Mesothelial cell of epicardium (in vitro differentiated cells): ENCODE data around the gene NT5DC1. TPM values are rescaled to one million over a fixed set of nuclear protein-coding genes. Genes with fewer than 3 reads are reported as not detected.

ENCODE experiments used
- DNase-seq, 2 experiments: peaks; one replicate each; pipeline ENCODE4 v3.0.0; 2021; ENCODE audit warnings: low spot score in 2 of 2; ENCODE audit not compliant: unreplicated experiment in 2 of 2
- H3K27ac Mint-ChIP-seq: 2 replicates; pipeline ENCODE4 v1.8.0; 2021; ENCODE audit warnings: mixed read lengths
- H3K27me3 Mint-ChIP-seq: 2 replicates; pipeline ENCODE4 v1.8.0; 2021; ENCODE audit warnings: low read depth, mixed read lengths
- H3K36me3 Mint-ChIP-seq: 2 replicates; pipeline ENCODE4 v1.8.0; 2021; ENCODE audit warnings: mixed read lengths
- H3K4me1 Mint-ChIP-seq: 2 replicates; pipeline ENCODE4 v1.8.0; 2021; ENCODE audit warnings: mixed read lengths
- H3K4me3 Mint-ChIP-seq: 2 replicates; pipeline ENCODE4 v1.8.0; 2021; ENCODE audit warnings: mild to moderate bottlenecking, moderate library complexity, mixed read lengths
- H3K9me3 Mint-ChIP-seq: 2 replicates; pipeline ENCODE4 v1.8.0; 2021; ENCODE audit warnings: mixed read lengths
- total RNA-seq: library from RNA; stranded (reverse); gene quantifications from 3 replicates; pipeline ENCODE4 v1.2.1, GENCODE V29; 2021
- TF ChIP-seq, protein P1 (sequence below): fragments of 200-600 bp; sonication (generic); IDR thresholded peaks from one replicate; pipeline ENCODE4 v1.5.0; 2021; ENCODE audit warnings: antibody characterized with exemption; ENCODE audit not compliant: unreplicated experiment

Gene NT5DC1
- total RNA-seq = 30.8 to 34.5 TPM (median 33.4 TPM) in 3 replicates

DNA sequence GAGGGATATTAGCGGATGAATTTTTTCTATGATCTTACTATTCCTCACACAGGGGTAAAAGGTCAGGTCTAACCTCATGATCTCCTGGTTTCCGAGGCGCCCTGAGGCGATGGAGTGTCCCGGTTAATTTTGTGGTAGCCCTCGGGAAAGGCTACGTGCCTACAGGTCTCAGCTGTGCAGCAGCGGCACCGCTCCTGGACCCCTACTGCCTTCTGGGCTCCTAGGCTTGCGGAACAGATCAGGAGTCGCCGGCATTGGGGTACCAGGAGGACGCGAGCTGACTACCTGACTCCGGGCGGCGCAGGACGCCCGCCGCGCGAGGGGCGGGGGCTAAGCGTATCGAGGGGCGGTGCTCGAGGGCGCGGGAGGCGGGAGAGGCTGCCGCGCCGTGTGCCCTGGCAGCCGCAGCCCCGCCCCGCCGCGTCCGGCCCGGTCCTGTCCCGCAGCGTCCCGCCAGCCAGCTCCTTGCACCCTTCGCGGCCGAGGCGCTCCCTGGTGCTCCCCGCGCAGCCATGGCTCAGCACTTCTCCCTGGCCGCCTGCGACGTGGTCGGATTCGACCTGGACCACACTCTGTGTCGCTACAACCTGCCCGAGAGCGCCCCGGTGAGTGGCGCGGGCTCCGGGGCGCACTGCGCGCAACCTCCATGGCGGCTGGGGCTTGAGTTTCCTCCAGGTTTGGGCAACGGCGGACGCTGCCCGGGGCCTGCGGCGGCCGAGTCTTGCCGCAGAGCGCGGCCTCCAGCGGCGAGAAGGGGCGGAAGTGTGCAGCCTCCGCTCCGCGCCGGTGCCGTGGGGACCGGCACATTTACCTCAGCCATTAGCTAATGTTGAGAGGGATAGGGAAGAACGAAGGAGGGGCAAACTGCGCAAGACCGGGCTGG, at the start of gene NT5DC1:
Gene NT5DC1, plus strand, starts transcription at position 435 of the 883 bp plus-strand sequence. Its CDS starts 78 bp downstream, at position 513.
- peak; percentile 65 to 82 for DNase-seq
- Mint-ChIP-seq H3K9me3 (peaks cover 7% of the 10 kb centered on the region), H3K36me3 (peaks cover 11% of the 10 kb centered on the region), H3K27me3 (no peaks in the 10 kb centered on the region), H3K4me1 (peaks cover 40% of the 10 kb centered on the region), H3K4me3 (peak within 1 kb of the TSS; percentile 92), H3K27ac (peak within 1 kb of the TSS; percentile 94)
- TF ChIP-seq, protein P1, sequence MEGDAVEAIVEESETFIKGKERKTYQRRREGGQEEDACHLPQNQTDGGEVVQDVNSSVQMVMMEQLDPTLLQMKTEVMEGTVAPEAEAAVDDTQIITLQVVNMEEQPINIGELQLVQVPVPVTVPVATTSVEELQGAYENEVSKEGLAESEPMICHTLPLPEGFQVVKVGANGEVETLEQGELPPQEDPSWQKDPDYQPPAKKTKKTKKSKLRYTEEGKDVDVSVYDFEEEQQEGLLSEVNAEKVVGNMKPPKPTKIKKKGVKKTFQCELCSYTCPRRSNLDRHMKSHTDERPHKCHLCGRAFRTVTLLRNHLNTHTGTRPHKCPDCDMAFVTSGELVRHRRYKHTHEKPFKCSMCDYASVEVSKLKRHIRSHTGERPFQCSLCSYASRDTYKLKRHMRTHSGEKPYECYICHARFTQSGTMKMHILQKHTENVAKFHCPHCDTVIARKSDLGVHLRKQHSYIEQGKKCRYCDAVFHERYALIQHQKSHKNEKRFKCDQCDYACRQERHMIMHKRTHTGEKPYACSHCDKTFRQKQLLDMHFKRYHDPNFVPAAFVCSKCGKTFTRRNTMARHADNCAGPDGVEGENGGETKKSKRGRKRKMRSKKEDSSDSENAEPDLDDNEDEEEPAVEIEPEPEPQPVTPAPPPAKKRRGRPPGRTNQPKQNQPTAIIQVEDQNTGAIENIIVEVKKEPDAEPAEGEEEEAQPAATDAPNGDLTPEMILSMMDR = no peak

GRCh38 chr6:116051244-116051643, 49.4 kb upstream of the NT5DC1 start:
- Mint-ChIP-seq H3K9me3 (peaks cover 6% of the 10 kb centered on the region), H3K4me1 (peaks cover 14% of the 10 kb centered on the region), H3K27me3 (no peaks in the 10 kb centered on the region), H3K4me3 (no peak overlapping the region), H3K27ac (no peak overlapping the region), H3K36me3 (peaks cover 6% of the 10 kb centered on the region)
- no peak for DNase-seq
- TF ChIP-seq, protein P1 = no peak

DNA sequence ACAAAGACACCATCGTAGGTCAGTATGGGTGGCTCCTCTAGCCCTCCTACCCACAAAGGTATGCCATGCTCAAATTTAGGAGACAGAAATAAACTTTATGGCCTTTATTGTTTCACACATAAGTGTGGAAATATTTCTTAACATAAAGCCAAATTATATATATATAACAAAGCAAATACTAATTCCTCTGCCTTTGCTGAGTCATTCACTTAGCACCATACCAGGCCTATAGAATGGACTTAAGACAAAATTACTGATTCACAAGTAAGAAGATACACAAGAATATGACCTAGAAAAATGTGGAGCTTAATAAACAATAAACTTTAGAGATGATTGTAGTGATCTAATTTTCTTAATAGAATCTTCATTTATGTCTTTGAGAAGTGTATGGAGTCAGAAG, 45.1 kb upstream of the NT5DC1 start:
- H3K27ac Mint-ChIP-seq = peak overlapping the region; percentile 81
- H3K4me3 Mint-ChIP-seq = no peak overlapping the region
- no peaks in the 10 kb centered on the region for H3K27me3 Mint-ChIP-seq
- peaks cover 1% of the 10 kb centered on the region for H3K9me3 Mint-ChIP-seq
- no peak for DNase-seq
- no peaks in the 10 kb centered on the region for H3K36me3 Mint-ChIP-seq
- peaks cover 39% of the 10 kb centered on the region for H3K4me1 Mint-ChIP-seq
- TF ChIP-seq, protein P1 = no peak

DNA sequence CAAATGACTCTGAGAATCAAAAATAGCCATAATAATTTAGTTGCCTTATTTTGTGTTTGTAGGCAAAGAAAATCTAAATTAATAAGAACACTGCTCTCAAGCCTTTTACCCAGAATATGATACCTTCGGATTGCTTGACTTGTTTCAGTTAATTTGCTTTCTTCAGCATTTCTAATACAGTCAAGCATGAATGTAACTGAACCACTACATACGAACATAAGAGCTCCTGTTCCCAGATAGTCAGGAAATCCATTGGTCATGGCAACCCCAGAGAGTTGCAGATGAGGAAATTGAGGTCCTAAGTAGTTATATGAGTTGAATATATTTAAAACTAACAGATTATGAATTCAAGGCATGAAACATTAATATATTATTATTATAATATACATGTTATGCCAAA, 42.9 kb upstream of the NT5DC1 start:
- peak overlapping the region; percentile 34 for H3K4me3 Mint-ChIP-seq

GRCh38 chr6:116059713-116060571, 40.7 kb upstream of the NT5DC1 start:
- Mint-ChIP-seq H3K27me3 (no peaks in the 10 kb centered on the region), H3K4me1 (peaks cover 54% of the 10 kb centered on the region), H3K27ac (peak overlapping the region; percentile 95)

More for the DNA sequence above, 42.9 kb upstream of the NT5DC1 start:
- Mint-ChIP-seq H3K4me1 (peaks cover 51% of the 10 kb centered on the region), H3K27me3 (no peaks in the 10 kb centered on the region), H3K36me3 (no peaks in the 10 kb centered on the region), H3K9me3 (no peaks in the 10 kb centered on the region), H3K27ac (no peak overlapping the region)
- DNase-seq = no peak
- TF ChIP-seq, protein P1 = no peak

More at GRCh38 chr6:116059713-116060571, 40.7 kb upstream of the NT5DC1 start:
- H3K4me3 Mint-ChIP-seq = peak overlapping the region; percentile 80
- TF ChIP-seq, protein P1 = no peak
- no peaks in the 10 kb centered on the region for H3K36me3 Mint-ChIP-seq
- DNase-seq = no peak
- H3K9me3 Mint-ChIP-seq = no peaks in the 10 kb centered on the region
